BLaER1 treated with 17β-estradiol and CSF1 and Interleukin-3, amounts not matched to agents 10 nM and 100 nM (cell line): ENCODE results near the gene MAD2L2.

ENCODE experiments used
- H3K27ac ChIP-seq, 11 experiments: shearing (Covaris generic); formaldehyde crosslinking; 2 replicates each; pipeline ENCODE4 v1.8.1; 2022
- H3K27me3 ChIP-seq, 11 experiments: shearing (Covaris generic); formaldehyde crosslinking; 2 replicates each; pipeline ENCODE4 v1.8.1; 2022
- H3K36me3 ChIP-seq, 11 experiments: shearing (Covaris generic); formaldehyde crosslinking; 2 replicates each; pipeline ENCODE4 v1.8.1; 2022
- H3K4me1 ChIP-seq, 10 experiments: shearing (Covaris generic); formaldehyde crosslinking; 2 replicates each; pipeline ENCODE4 v1.8.1; 2022
- H3K4me2 ChIP-seq, 11 experiments: shearing (Covaris generic); formaldehyde crosslinking; 2 replicates each; pipeline ENCODE4 v1.8.1; 2022
- H3K4me3 ChIP-seq, 10 experiments: shearing (Covaris generic); formaldehyde crosslinking; 2 replicates each; pipeline ENCODE4 v1.8.1; 2022
- H3K9ac ChIP-seq, 11 experiments: shearing (Covaris generic); formaldehyde crosslinking; 2 replicates each; pipeline ENCODE4 v1.8.1; 2022
- H3K9me3 ChIP-seq, 11 experiments: shearing (Covaris generic); formaldehyde crosslinking; replicated peaks in 1 of 11; 2 replicates each; pipeline ENCODE4 v1.8.1; 2022
- H4K20me1 ChIP-seq, 11 experiments: shearing (Covaris generic); formaldehyde crosslinking; 2 replicates each; pipeline ENCODE4 v1.8.1; 2022
- Cebpa-rat ChIP-seq, 11 experiments: shearing (Covaris generic); IDR thresholded peaks; 2 replicates each; pipeline ENCODE4 v1.8.1; 2022

The MAD2L2 gene

GRCh38 chr1:11681071-11681771 lies at the start of gene MAD2L2:
MAD2L2 (minus strand) TSS chr1:11681148; CDS start chr1:11680601, 547 bp downstream.
- H3K4me3 ChIP-seq = peak within 1 kb of the TSS; percentile 72 to 98 (median 88)
- peak within 1 kb of the TSS; percentile 84 to 99 (median 89) for H3K9ac ChIP-seq
- peaks cover 0 to 60% (median 43%) of the 10 kb centered on the region in 11 experiments; a peak in 18 of 22 replicates for H4K20me1 ChIP-seq
- H3K9me3 ChIP-seq = no peaks in the 10 kb centered on the region
- peaks cover 28 to 84% (median 82%) of the 10 kb centered on the region in 10 experiments for H3K4me1 ChIP-seq
- H3K27me3 ChIP-seq = no peaks in the 10 kb centered on the region
- peak within 1 kb of the TSS; percentile 78 to 94 (median 88) for H3K27ac ChIP-seq
- H3K36me3 ChIP-seq = peaks cover 4 to 35% (median 29%) of the 10 kb centered on the region in 11 experiments; a peak in 21 of 22 replicates
- TF ChIP-seq Cebpa-rat (IDR thresholded peaks at IDR 0.05) = no peak
- peak within 1 kb of the TSS; percentile 92 to 100 (median 98) for H3K4me2 ChIP-seq

GRCh38 chr1:11730429-11730891 lies 49.5 kb upstream of the MAD2L2 start:
- Histone ChIP-seq H4K20me1 (no peaks in the 10 kb centered on the region), H3K27ac (peak overlapping the region; percentile 56 to 99 (median 94)), H3K27me3 (no peaks in the 10 kb centered on the region), H3K4me1 (peaks cover 67 to 100% (median 94%) of the 10 kb centered on the region in 10 experiments), H3K9ac (peak overlapping the region; percentile 43 to 96 (median 80); a peak in 21 of 22 replicates), H3K9me3 (no peaks in the 10 kb centered on the region), H3K4me3 (peak overlapping the region in 8 of 10 experiments; percentile 23 to 60 (median 46); a peak in 15 of 20 replicates), H3K4me2 (peak overlapping the region; percentile 84 to 98 (median 95)), H3K36me3 (peaks cover 0 to 19% (median 8%) of the 10 kb centered on the region in 11 experiments; a peak in 10 of 22 replicates)
- TF ChIP-seq Cebpa-rat (IDR thresholded peaks at IDR 0.05) = peak; percentile 76 to 99 (median 96); a peak in 21 of 22 replicates

GRCh38 chr1:11729498-11730428 lies 48.8 kb upstream of the MAD2L2 start:
- H3K9ac ChIP-seq = peak overlapping the region in 9 of 11 experiments; percentile 64 to 96 (median 81); a peak in 18 of 22 replicates
- no peaks in the 10 kb centered on the region for H3K9me3 ChIP-seq
- H4K20me1 ChIP-seq = no peaks in the 10 kb centered on the region
- peak overlapping the region; percentile 52 to 99 (median 94); a peak in 21 of 22 replicates for H3K27ac ChIP-seq
- H3K36me3 ChIP-seq = peaks cover 0 to 26% (median 12%) of the 10 kb centered on the region in 11 experiments; a peak in 12 of 22 replicates
- peaks cover 71 to 100% (median 94%) of the 10 kb centered on the region in 10 experiments for H3K4me1 ChIP-seq
- peak overlapping the region in 7 of 10 experiments; percentile 15 to 55 (median 47); a peak in 12 of 20 replicates for H3K4me3 ChIP-seq
- no peak for TF ChIP-seq Cebpa-rat (IDR thresholded peaks at IDR 0.05)
- no peaks in the 10 kb centered on the region for H3K27me3 ChIP-seq
- peak overlapping the region; percentile 84 to 98 (median 95) for H3K4me2 ChIP-seq

GRCh38 chr1:11729155-11729497 lies 48.2 kb upstream of the MAD2L2 start:
- Histone ChIP-seq H4K20me1 (no peaks in the 10 kb centered on the region), H3K9me3 (no peaks in the 10 kb centered on the region), H3K4me1 (peaks cover 71 to 100% (median 95%) of the 10 kb centered on the region in 10 experiments), H3K9ac (peak overlapping the region in 9 of 11 experiments; percentile 64 to 96 (median 81); a peak in 18 of 22 replicates), H3K4me3 (peak overlapping the region in 7 of 10 experiments; percentile 15 to 55 (median 47); a peak in 8 of 20 replicates), H3K27ac (peak overlapping the region; percentile 52 to 99 (median 94); a peak in 21 of 22 replicates), H3K27me3 (no peaks in the 10 kb centered on the region), H3K36me3 (peaks cover 0 to 31% (median 19%) of the 10 kb centered on the region in 11 experiments; a peak in 12 of 22 replicates), H3K4me2 (peak overlapping the region; percentile 84 to 98 (median 95))
- TF ChIP-seq Cebpa-rat (IDR thresholded peaks at IDR 0.05) = peak in 5 of 11 experiments; percentile 55 to 68 (median 59); a peak in 5 of 22 replicates

GRCh38 chr1:11728126-11728806 lies 47.3 kb upstream of the MAD2L2 start:
- peaks cover 71 to 98% (median 90%) of the 10 kb centered on the region in 10 experiments for H3K4me1 ChIP-seq
- H3K4me3 ChIP-seq = no peak overlapping the region
- H3K27ac ChIP-seq = peak overlapping the region in 8 of 11 experiments; percentile 89 to 99 (median 96); a peak in 16 of 22 replicates
- no peaks in the 10 kb centered on the region for H3K27me3 ChIP-seq
- H3K4me2 ChIP-seq = peak overlapping the region; percentile 33 to 98 (median 95)
- H3K9ac ChIP-seq = peak overlapping the region in 3 of 11 experiments; percentile 5 to 83 (median 18); a peak in 1 of 22 replicates
- peaks cover 0 to 40% (median 27%) of the 10 kb centered on the region in 11 experiments; a peak in 14 of 22 replicates for H3K36me3 ChIP-seq
- H4K20me1 ChIP-seq = no peaks in the 10 kb centered on the region
- H3K9me3 ChIP-seq = no peaks in the 10 kb centered on the region
- TF ChIP-seq Cebpa-rat (IDR thresholded peaks at IDR 0.05) = no peak

- Histone ChIP-seq H3K27me3 (no peaks in the 10 kb centered on the region), H3K4me2 (peak overlapping the region in 10 of 11 experiments; percentile 48 to 98 (median 83); a peak in 19 of 22 replicates), H4K20me1 (no peaks in the 10 kb centered on the region), H3K27ac (peak overlapping the region in 9 of 11 experiments; percentile 40 to 98 (median 66); a peak in 15 of 22 replicates), H3K4me3 (no peak overlapping the region), H3K9me3 (no peaks in the 10 kb centered on the region), H3K36me3 (peaks cover 0 to 51% (median 39%) of the 10 kb centered on the region in 11 experiments; a peak in 15 of 22 replicates), H3K4me1 (peaks cover 60 to 87% (median 79%) of the 10 kb centered on the region in 10 experiments), H3K9ac (peak overlapping the region in 3 of 11 experiments; percentile 26 to 66 (median 43); a peak in 3 of 22 replicates)
- TF ChIP-seq Cebpa-rat (IDR thresholded peaks at IDR 0.05) = no peak
These were observed 46.2 kb upstream of the MAD2L2 start for GRCh38 chr1:11727119-11727518.

- TF ChIP-seq Cebpa-rat (IDR thresholded peaks at IDR 0.05) = no peak
- Histone ChIP-seq H3K4me2 (peak overlapping the region; percentile 16 to 98 (median 83); a peak in 21 of 22 replicates), H3K27me3 (no peaks in the 10 kb centered on the region), H3K9me3 (no peaks in the 10 kb centered on the region), H4K20me1 (no peaks in the 10 kb centered on the region), H3K27ac (peak overlapping the region in 10 of 11 experiments; percentile 40 to 98 (median 66); a peak in 19 of 22 replicates), H3K4me1 (peaks cover 47 to 81% (median 69%) of the 10 kb centered on the region in 10 experiments), H3K4me3 (peak overlapping the region in 2 of 10 experiments; percentile 17 to 28; a peak in 2 of 20 replicates), H3K36me3 (peaks cover 0 to 66% (median 54%) of the 10 kb centered on the region in 11 experiments; a peak in 16 of 22 replicates), H3K9ac (peak overlapping the region in 10 of 11 experiments; percentile 4 to 66 (median 44); a peak in 16 of 22 replicates)
These were observed 44.7 kb upstream of the MAD2L2 start for GRCh38 chr1:11725616-11726015.
